Neuronal stem cell (in vitro differentiated cells): ENCODE measurements around the gene CDH23.

Experiments
- DNase-seq: peaks from one replicate; pipeline ENCODE4 v3.0.0-alpha.2; 2013; ENCODE audit warnings: low spot score
- H2AFZ ChIP-seq: one replicate; pipeline ENCODE4 v1.6.1; 2013; ENCODE audit warnings: mild to moderate bottlenecking, low read length, inconsistent platforms
- H2AK5ac ChIP-seq: 2 replicates; pipeline ENCODE4 v1.6.1; 2013; ENCODE audit warnings: low read depth, mild to moderate bottlenecking, inconsistent platforms, low read length, moderate library complexity, mixed read lengths
- H2BK120ac ChIP-seq: 2 replicates; pipeline ENCODE4 v1.6.1; 2013; ENCODE audit warnings: low read depth, mild to moderate bottlenecking, inconsistent platforms, low read length, moderate library complexity, mixed read lengths
- H2BK12ac ChIP-seq: one replicate; pipeline ENCODE4 v1.6.1; 2013; ENCODE audit warnings: low read length, inconsistent platforms
- H2BK15ac ChIP-seq: 2 replicates; pipeline ENCODE4 v1.6.1; 2013; ENCODE audit warnings: mild to moderate bottlenecking, low read length, inconsistent platforms, mixed read lengths
- H2BK5ac ChIP-seq: one replicate; pipeline ENCODE4 v1.6.1; 2013; ENCODE audit warnings: inconsistent platforms, mild to moderate bottlenecking, low read length, moderate library complexity
- H3K14ac ChIP-seq: one replicate; pipeline ENCODE4 v1.6.1; 2013; ENCODE audit warnings: low read length, inconsistent platforms
- H3K18ac ChIP-seq: 2 replicates; pipeline ENCODE4 v1.6.1; 2013; ENCODE audit warnings: low read length, inconsistent platforms
- H3K23ac ChIP-seq: 2 replicates; pipeline ENCODE4 v1.6.1; 2013; ENCODE audit warnings: low read depth, mild to moderate bottlenecking, mixed read lengths, low read length, inconsistent platforms; ENCODE audit not compliant: poor library complexity
- H3K27ac ChIP-seq: replicated peaks from 3 replicates; pipeline ENCODE4 v1.5.1; 2013; ENCODE audit warnings: low read length, inconsistent platforms
- H3K27me3 ChIP-seq, 3 experiments: 2 replicates each; pipeline ENCODE4 v1.6.1; 2013; ENCODE audit warnings: low read length in 3 of 3, mild to moderate bottlenecking in 2 of 3, inconsistent platforms in 1 of 3, low read depth in 1 of 3, mixed read lengths in 1 of 3, moderate library complexity in 1 of 3; ENCODE audit not compliant: control insufficient read depth in 3 of 3, insufficient read depth in 3 of 3
- H3K36me3 ChIP-seq, 2 donors: replicated peaks in 1 of 2; 2 replicates each; pipeline ENCODE4 v1.6.1; 2013; ENCODE audit warnings: low read length in 2 of 2; ENCODE audit not compliant: control insufficient read depth in 2 of 2, insufficient read depth in 2 of 2
- H3K4ac ChIP-seq: 2 replicates; pipeline ENCODE4 v1.6.1; 2013; ENCODE audit warnings: inconsistent platforms, mild to moderate bottlenecking, low read length, moderate library complexity
- H3K4me1 ChIP-seq, 2 donors: 1 replicate in 1 of 2; 2 replicates in 1 of 2; pipeline ENCODE4 v1.6.1; 2013; ENCODE audit warnings: low read length in 2 of 2, low read depth in 1 of 2; ENCODE audit not compliant: control insufficient read depth in 2 of 2, insufficient read depth in 1 of 2
- H3K4me2 ChIP-seq: one replicate; pipeline ENCODE4 v1.6.1; 2013; ENCODE audit warnings: mild to moderate bottlenecking, low read length, inconsistent platforms; ENCODE audit not compliant: insufficient read depth, poor library complexity, severe bottlenecking
- H3K4me3 ChIP-seq, 2 donors: 2 replicates each; pipeline ENCODE4 v1.5.1; 2013; ENCODE audit warnings: low read length in 2 of 2, mild to moderate bottlenecking in 2 of 2, inconsistent platforms in 1 of 2, moderate library complexity in 1 of 2
- H3K79me1 ChIP-seq: one replicate; pipeline ENCODE4 v1.6.1; 2013; ENCODE audit warnings: low read depth, mild to moderate bottlenecking, inconsistent platforms, low read length, moderate library complexity
- H3K9ac ChIP-seq: one replicate; pipeline ENCODE4 v1.6.1; 2013; ENCODE audit warnings: mild to moderate bottlenecking, low read depth, low read length, inconsistent platforms; ENCODE audit not compliant: poor library complexity
- H3K9me3 ChIP-seq, 2 donors: replicated peaks in 1 of 2; 2 replicates each; pipeline versions ENCODE3 to v1.6.1; 2013; ENCODE audit warnings: low read length in 2 of 2, mild to moderate bottlenecking in 2 of 2, inconsistent platforms in 1 of 2, low read depth in 1 of 2, mixed read lengths in 1 of 2, moderate library complexity in 1 of 2; ENCODE audit not compliant: control insufficient read depth in 2 of 2, insufficient read depth in 1 of 2
- H4K8ac ChIP-seq: one replicate; pipeline ENCODE4 v1.6.1; 2013; ENCODE audit warnings: low read depth, mild to moderate bottlenecking, inconsistent platforms, low read length, moderate library complexity
- H4K91ac ChIP-seq: one replicate; pipeline ENCODE4 v1.6.1; 2013; ENCODE audit warnings: low read length, low read depth, mild to moderate bottlenecking, inconsistent platforms; ENCODE audit not compliant: poor library complexity
- WGBS, 2 donors: extraction: QIAGEN DNeasy Blood & Tissue Kit; methylation state at CpG; one replicate each; pipeline ENCODE4 v1.1.7; 2013; ENCODE audit warnings: missing lambda C conversion rate in 2 of 2, mixed read lengths in 1 of 2; ENCODE audit not compliant: insufficient read length in 2 of 2, insufficient replicate concordance in 1 of 2; ENCODE audit errors: extremely low coverage in 2 of 2; 5-methylcytosine and 5-hydroxymethylcytosine counted together

CDH23 gene

GRCh38 chr10:71558991-71559390 lies 162.3 kb downstream of the CDH23 start:
- no peaks in the 10 kb centered on the region for H3K79me1 ChIP-seq
- H3K18ac ChIP-seq, result no peak overlapping the region
- no peak overlapping the region for H2BK5ac ChIP-seq
- peaks cover 0 to 11% (median 0%) of the 10 kb centered on the region in 3 experiments for H3K27me3 ChIP-seq
- H3K4me2 ChIP-seq, result no peak overlapping the region
- no peak overlapping the region for H3K14ac ChIP-seq
- H3K9ac ChIP-seq, result no peak overlapping the region
- H4K8ac ChIP-seq, result no peak overlapping the region
- no peaks in the 10 kb centered on the region for H3K9me3 ChIP-seq
- H3K4me1 ChIP-seq, result peaks cover 0 to 8% of the 10 kb centered on the region in 2 donors
- H3K27ac ChIP-seq, result no peak overlapping the region
- no CpG with 5 or more reads among the region's 3 CpGs for WGBS, 2 donors
- H2BK120ac ChIP-seq, result no peak overlapping the region
- no peak overlapping the region for H3K4me3 ChIP-seq
- DNase-seq, result no peak
- H2AFZ ChIP-seq, result no peak overlapping the region
- no peak overlapping the region for H2AK5ac ChIP-seq
- H3K23ac ChIP-seq, result no peak overlapping the region
- H2BK12ac ChIP-seq, result no peak overlapping the region
- no peak overlapping the region for H3K4ac ChIP-seq
- H3K36me3 ChIP-seq, result no peaks in the 10 kb centered on the region
- H2BK15ac ChIP-seq, result no peak overlapping the region
- H4K91ac ChIP-seq, result no peak overlapping the region

GRCh38 chr10:71561003-71561574 lies 164.4 kb downstream of the CDH23 start:
- Histone ChIP-seq H3K27ac (no peak overlapping the region), H3K36me3 (no peaks in the 10 kb centered on the region), H3K4ac (no peak overlapping the region), H2BK5ac (no peak overlapping the region), H2AFZ (no peak overlapping the region), H3K27me3 (peaks cover 0 to 18% (median 0%) of the 10 kb centered on the region in 3 experiments), H4K8ac (no peak overlapping the region), H3K4me3 (no peak overlapping the region), H3K23ac (no peak overlapping the region), H3K79me1 (no peaks in the 10 kb centered on the region), H2AK5ac (no peak overlapping the region), H2BK12ac (no peak overlapping the region), H2BK120ac (no peak overlapping the region), H3K4me1 (peaks cover 0 to 8% of the 10 kb centered on the region in 2 donors), H3K9me3 (no peaks in the 10 kb centered on the region), H3K4me2 (no peak overlapping the region), H3K18ac (no peak overlapping the region), H3K9ac (no peak overlapping the region), H3K14ac (no peak overlapping the region), H2BK15ac (no peak overlapping the region), H4K91ac (no peak overlapping the region)
- DNase-seq, result no peak
- WGBS, 2 donors, result no CpG with 5 or more reads among the region's 5 CpGs

GRCh38 chr10:71562181-71562580 lies 165.5 kb downstream of the CDH23 start:
- H2BK12ac ChIP-seq, result no peak overlapping the region
- DNase-seq, result no peak
- no peak overlapping the region for H3K9ac ChIP-seq
- no peak overlapping the region for H3K4me2 ChIP-seq
- H3K4me3 ChIP-seq, result no peak overlapping the region
- no CpG with 5 or more reads among the region's 9 CpGs for WGBS, 2 donors
- H2AK5ac ChIP-seq, result peak overlapping the region; percentile 31
- no peaks in the 10 kb centered on the region for H3K9me3 ChIP-seq
- no peak overlapping the region for H3K27ac ChIP-seq
- no peaks in the 10 kb centered on the region for H3K79me1 ChIP-seq
- peak overlapping the region; percentile 69 for H2BK15ac ChIP-seq
- H4K91ac ChIP-seq, result no peak overlapping the region
- no peak overlapping the region for H3K4ac ChIP-seq
- peak overlapping the region; percentile 89 for H2BK120ac ChIP-seq
- H3K27me3 ChIP-seq, result peaks cover 0 to 18% (median 0%) of the 10 kb centered on the region in 3 experiments
- no peak overlapping the region for H4K8ac ChIP-seq
- H3K36me3 ChIP-seq, result no peaks in the 10 kb centered on the region
- H3K18ac ChIP-seq, result peak overlapping the region; percentile 70
- H2BK5ac ChIP-seq, result peak overlapping the region; percentile 29
- H2AFZ ChIP-seq, result no peak overlapping the region
- no peak overlapping the region for H3K23ac ChIP-seq
- H3K4me1 ChIP-seq, result peaks cover 0 to 8% of the 10 kb centered on the region in 2 donors
- no peak overlapping the region for H3K14ac ChIP-seq

GRCh38 chr10:71562904-71563303 lies 166.2 kb downstream of the CDH23 start:
- Histone ChIP-seq H2AFZ (no peak overlapping the region), H2BK12ac (no peak overlapping the region), H3K9me3 (no peaks in the 10 kb centered on the region), H3K4me1 (peaks cover 0 to 10% of the 10 kb centered on the region in 2 donors), H3K23ac (no peak overlapping the region), H3K36me3 (no peaks in the 10 kb centered on the region), H3K4me3 (no peak overlapping the region), H2BK15ac (peak overlapping the region; percentile 69), H3K27ac (no peak overlapping the region), H3K18ac (no peak overlapping the region), H3K4ac (no peak overlapping the region), H2AK5ac (no peak overlapping the region), H2BK5ac (peak overlapping the region; percentile 29), H4K91ac (no peak overlapping the region), H3K4me2 (no peak overlapping the region), H3K79me1 (no peaks in the 10 kb centered on the region), H3K14ac (no peak overlapping the region), H2BK120ac (no peak overlapping the region), H3K27me3 (peaks cover 0 to 18% (median 0%) of the 10 kb centered on the region in 3 experiments), H4K8ac (no peak overlapping the region), H3K9ac (no peak overlapping the region)
- no peak for DNase-seq
- WGBS, 2 donors, result no CpG with 5 or more reads among the region's 3 CpGs
